NCI-H460 (cell line): Measurements from ENCODE around the gene FLYWCH2. TPM values are rescaled to one million over a fixed set of nuclear protein-coding genes. Genes with fewer than 3 reads are reported as not detected.
"Not testable (repeated sequence)": the region's sequence is repeated elsewhere in the genome, so short reads cannot be mapped to it uniquely, and the experiment has no call there.

Experiments
- DNase-seq: peaks from one replicate; pipeline ENCODE4 v3.0.0-alpha.2; 2016; ENCODE audit warnings: low read depth; ENCODE audit errors: extremely low read depth
- total RNA-seq: library from RNA; depleted of rRNA; stranded (reverse); fragments of >200 nt; shearing (Covaris generic); gene quantifications from 2 replicates; pipeline ENCODE4 v1.2.3, GENCODE V29; 2014

Gene FLYWCH2
- total RNA-seq, 1 experiment from 2014 or later: 80.1 TPM

DNA sequence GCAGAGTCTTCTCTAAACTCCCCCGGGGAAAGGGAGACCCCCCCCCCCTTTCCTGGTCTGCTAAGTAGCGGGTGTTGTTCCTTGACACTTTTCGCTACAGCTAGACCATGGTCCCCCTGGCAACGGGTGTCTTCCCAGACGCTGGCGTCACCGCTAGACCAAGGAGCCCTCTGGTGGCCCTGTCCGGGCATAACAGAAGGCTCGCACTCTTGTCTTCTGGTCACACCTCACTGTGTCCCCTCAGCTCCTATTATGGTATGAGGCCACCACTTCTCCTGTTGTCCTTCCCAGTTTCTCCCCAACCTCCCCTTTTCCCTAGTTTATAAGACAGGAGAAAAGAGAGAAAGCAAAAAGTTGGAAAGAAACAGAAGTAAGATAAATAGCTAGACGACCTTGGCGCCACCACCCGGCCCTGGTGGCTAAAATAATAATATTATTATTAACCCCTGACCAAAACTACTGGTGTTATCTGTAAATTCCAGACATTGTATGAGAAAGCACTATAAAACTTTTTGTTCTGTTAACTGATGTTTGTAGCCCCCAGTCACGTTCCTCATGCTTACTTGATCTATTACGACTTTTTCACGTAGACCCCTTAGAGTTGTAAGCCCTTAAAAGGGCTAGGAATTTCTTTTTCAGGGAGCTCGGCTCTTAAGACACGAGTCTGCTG, 24.2 kb downstream of the FLYWCH2 start:
- not testable (repeated sequence) for DNase-seq

DNA sequence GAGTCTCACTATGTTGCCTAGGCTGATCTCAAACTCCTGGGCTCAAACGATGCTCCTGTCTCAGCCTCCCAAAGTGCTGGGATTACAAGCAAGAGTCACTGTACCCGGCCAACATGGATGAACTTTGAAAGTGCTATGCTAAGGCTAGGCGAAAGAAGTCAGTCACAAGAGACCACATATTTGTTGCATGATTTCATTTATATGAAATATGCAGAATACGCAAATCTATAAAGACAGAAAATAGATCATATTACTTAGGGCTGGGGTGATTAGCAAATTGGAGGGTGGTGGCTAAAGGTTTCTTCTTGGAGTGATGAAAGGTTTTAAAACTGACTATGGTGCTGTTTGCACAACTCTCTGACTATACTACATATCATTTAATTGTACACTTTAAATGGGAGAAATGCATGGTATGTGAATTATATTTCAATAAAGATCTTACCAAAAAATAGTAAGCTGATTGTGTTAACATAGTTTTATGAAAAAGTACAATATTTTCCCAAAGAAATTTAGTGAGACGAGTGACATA, 27.5 kb downstream of the FLYWCH2 start:
- DNase-seq: no peak

DNA sequence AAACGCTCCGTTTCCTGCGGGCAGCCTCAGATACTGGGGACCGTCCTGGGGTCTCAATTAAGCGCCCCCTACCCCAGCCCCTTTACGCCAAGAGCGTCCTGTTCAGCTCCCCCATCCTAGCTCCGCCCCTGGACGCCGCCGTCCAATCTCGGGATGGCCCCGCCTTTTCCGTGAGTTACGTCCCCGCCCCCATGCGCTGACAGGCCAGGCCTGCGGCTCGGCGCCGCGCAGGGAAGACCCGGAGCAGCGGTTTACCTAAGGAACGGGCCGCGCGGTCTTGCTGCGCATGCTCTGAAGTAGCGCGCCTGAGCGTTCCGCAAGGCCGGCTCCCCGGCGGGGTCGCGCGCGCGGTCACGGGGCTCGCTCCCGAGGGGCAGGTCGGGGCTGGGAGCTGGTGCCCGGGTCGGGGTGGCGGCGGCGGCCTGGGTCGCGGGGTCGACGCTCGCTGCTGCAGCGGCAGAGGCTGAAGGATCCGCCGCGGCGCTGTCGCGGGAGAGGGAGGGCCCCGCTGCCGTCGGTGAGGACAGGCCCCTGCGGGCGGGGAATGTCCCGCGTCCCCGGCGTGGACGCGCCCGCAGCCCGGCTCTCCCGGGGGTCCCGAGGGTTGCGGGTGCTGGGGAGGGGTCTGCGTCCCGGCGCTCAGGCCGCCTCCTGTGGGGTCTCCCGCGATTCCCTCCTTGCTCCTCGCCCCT, 28.8 kb downstream of the FLYWCH2 start, which contains the start of gene FLYWCH1:
TSS of gene FLYWCH1 (plus strand) at position 294 of the 692 bp plus-strand sequence. CDS start 17,755 bp downstream, outside the sequence.
- peak; percentile 97 for DNase-seq

DNA sequence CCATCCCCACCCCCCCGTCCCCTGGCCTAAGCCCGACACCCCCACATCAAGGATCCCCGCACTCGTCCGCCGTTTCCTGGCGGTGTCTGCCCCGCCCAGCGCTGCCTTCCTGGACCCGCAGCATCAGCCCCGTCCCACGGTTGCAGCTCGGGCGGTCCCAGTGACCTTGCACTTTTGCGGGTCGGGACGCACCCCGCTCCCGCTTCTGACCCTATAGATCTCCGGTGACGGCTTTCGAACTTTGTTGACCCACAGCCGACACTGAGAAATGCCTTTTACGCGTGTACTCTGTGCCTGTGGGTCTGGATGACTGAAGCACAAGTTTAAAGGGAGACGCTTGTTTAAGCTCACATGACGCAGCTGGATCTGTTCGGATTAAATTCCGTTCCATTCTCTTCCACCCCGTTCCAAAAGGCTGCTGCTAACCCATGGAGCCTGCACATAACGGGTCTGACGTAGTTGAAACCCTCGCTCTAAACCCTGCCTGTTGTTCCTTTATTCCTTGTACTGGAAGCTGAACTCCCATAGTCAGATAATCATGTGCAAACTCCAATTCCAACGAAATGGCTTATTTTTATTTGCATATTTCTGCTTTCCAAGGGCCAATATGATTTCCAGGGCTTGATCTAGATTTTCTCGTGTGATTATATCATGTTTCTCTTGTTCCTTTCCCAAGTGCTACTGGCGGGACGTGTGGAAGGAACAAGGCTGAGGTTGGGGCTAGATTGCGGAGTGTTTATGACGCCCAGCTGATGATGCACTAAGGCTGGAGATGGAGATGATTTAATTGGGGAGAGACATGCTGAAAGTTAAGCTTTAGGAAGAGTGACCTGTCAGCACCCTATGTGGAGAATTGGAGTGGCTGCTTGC, 29.6 kb downstream of the FLYWCH2 start:
- no peak for DNase-seq

DNA sequence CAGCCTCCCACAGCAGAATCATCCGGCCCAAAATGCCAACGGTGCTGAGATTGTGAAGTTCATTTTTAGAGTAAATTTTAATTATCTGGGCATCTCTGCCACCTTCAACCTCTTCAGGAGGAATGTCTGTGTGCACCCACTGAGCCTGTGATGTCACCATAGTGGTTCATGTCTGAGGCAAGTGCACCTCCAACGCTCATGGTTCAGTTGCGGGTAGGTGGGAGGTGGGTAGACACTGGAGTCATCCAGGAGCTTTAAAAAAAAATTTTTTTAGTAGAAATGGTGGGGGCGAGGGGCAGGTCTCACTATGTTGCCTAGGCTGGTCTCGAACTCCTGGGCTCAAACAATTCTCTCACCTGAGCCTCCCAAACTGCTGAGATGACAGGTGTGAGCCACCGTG, 30.6 kb downstream of the FLYWCH2 start:
- DNase-seq: no peak

DNA sequence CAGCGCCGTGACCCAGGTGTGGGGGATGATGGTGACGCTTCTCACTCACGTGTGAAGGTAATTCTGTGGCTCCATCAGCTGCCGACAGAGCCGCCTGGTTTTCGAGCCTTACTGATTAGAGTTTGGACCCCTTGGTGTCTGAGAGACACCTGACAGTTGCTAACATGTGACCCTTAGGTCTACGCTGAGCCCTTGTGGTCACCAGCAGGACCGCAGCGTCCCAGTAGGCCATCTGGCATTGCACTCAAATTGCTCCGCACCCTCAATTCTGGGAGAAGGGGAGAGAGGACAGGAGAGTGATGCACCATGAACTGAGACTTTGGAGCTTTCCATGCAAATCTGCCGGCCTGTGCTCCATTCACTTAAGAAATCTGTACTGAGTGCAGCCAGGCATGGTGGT, 31.2 kb downstream of the FLYWCH2 start:
- no peak for DNase-seq

DNA sequence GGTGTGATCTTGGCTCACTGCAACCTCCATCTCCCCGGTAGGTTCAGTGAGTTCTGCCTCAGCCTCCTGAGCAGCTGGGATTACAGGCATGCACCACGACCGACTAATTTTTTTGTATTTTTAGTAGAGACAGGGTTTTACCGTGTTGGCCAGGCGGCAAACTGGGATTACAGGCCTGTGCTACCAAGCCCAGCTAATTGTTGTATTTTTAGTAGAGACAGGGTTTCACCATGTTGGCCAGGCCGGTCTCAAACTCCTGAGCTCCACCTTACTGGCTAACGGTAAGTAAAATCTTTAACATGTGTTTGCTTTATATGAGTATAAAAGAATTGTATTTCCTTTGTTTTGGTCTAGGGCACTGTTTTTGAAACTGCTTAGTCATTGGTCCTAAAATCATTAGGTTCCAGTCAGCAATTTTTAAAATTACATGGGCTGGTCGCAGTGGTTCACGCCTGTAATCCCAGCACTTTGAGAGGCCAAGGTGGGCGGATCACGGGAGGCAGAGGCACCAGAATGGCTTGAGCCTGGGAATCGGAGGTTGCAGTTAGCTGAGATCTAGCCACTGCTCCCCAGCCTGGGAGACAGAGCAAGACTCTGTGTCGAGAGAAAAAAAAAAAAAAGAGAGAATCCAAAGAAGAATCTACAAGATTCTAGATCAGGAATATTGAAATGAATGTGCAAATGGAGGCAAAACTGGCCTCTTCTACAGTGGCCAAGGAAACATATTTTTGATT, 32.3 kb downstream of the FLYWCH2 start:
- no peak for DNase-seq

DNA sequence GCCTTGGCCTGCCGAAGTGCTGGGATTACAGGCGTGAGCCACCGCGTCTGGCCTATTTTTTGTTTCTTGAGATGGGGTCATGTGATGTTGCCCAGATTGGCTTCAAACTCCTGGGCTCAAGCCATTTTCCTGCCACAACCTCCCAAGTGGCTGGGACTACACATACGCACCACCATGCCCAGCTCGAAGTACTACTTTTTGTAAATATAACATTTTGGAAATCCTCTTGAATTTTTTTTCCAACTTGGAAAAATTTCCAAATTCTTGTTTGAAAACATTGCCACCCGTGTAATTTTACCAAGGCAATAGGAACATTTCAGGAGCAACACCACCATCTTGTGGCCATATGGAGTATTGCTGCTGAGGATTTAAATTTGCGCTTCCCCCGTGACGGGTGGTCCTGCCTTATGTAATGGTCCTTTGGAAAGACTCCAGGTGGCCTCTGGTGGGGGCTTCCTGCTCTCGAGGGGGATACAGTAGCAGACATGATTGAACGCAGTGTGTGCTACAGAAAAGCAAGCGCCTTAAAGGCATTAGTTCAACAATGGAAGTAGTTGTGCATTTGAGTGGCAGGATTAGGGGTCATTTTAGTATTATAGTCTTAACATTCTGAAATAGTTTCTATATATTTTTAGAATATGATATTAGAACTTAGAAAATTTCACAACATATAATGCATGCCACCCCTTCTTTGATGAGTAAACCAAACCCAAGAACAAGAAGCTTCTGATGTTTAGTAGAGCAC, 36.7 kb downstream of the FLYWCH2 start:
- peak; percentile 68 for DNase-seq

DNA sequence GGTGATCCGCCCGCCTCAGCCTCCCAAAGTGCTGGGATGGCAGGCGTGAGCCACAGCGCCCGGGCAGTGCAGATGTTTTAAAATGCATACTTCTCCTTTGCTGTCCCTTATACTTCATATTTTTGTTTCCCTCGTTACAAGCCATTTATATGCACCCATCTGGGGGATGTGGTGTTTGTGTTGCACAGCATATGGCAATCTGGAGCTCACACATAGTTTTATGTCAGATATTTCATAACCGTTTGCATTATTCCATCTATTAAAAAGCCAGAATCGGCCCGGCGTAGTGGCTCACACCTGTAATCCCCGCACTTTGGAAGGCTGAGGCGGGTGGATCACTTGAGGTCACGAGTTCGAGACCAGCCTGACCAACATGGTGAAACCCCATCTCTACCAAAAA, 40.5 kb downstream of the FLYWCH2 start:
- no peak for DNase-seq

DNA sequence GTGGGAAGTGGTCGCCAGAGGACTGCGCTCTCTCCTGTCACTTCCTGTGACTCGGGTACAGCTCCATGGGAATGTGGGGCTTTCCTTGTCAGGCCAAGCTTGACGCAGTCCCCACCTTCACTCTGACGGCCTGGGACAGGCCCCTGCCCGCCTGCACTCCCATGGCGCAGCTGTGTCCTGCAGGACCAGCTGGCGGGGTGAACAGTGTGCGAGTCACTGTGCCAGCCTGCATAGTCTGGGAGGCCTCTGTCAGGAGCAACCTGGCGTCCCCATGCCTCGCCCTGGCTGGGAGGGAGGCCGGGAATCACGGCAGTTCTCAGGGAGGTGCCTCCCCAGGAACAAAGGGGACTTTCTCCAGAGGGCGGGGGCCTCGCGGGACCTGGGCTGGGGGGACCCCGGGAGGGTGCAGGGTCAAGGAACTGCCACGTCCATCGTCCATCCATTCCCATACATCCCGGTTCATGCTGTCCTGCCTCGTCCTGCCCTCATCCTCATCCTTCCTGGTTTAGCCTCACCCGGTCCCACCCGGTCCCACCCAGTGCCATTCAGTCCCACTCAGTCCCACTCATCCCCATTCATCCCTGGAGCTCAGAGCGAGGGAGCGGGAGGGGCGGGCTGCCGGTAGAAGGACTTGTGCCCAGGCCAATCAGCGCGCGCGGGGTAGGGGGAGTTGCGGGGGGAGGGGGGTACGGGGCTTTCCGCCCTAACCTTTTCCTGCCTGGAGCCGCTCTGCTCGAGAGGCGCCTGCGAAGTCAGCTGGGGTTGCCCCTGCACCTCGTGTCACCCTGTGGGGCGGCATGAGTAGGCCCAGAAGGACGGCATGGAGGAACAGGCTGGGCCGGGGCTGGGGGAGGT, 42.1 kb downstream of the FLYWCH2 start:
- no peak for DNase-seq

DNA sequence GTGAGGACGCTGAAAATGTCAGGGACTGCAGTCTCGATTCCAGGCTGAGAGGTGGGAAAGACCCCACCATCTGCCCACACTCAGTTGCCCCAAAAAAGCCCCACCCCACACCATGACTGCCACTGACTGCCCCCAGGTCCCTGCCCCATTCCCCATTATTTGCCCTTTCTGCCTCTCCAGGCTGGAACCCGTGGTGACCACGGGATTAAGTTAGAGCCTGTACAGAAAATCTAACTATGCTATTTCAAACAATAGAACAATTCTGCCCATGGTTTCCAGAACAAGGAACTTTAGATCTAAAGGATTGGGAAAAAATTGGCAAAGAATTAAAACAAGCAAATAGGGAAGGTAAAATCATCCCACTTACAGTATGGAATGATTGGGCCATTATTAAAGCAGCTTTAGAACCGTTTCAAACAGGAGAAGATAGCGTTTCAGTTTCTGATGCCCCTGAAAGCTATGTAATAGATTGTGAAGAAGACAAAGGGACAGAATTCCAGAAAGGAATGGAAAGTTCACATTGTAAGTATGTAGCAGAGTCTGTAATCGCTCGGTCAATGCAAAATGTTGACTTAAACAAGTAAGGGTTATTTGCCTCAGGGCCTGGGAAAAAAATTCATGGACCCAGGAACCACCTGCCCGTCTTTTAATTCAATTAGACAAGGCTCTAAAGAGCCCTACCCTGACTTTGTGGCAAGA, 43.1 kb downstream of the FLYWCH2 start:
- no peak for DNase-seq

DNA sequence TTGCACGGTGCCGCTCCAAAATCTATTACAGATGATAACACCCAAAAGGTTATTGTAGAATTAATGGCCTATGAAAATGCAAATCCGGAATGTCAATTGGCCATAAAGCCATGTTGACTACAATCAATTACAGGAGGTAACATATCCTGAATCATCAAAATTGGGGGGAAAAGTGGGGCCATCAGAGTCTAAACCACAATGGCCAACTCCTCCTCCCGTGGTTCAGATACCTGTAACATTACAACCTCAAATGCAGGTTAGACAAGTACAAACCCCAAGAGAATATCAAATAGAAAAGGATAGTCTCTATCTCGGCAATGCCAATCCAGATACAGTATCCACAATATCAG, 43.6 kb downstream of the FLYWCH2 start:
- no peak for DNase-seq

DNA sequence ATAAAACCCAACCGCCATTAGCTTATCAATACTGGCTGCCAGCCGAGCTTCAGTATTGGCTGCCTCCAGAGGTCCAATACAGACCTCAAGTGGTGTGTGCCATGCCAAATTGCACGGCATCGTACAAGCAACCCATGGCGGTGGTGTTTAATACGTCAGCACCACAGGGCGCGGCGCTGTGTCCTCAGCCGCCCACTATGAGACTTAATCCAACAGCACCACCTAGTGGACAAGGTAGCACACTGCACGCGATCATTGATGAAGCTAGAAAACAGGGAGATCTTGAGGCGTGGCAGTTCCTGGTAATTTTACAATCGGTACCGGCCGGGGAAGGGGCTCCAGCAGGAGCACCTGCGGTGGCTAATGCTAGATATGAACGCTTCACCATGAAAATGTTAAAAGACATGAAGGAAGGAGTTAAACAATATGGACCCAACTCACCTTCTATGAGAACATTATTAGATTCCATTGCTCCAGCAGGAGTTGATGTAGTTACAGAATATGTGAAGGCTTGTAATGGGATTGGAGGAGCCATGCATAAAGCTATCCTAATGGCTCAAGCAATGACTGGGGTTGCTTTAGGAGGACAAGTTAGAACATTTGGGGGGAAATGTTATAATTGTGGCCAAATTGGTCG, 44.1 kb downstream of the FLYWCH2 start:
- DNase-seq: peak; percentile 90

DNA sequence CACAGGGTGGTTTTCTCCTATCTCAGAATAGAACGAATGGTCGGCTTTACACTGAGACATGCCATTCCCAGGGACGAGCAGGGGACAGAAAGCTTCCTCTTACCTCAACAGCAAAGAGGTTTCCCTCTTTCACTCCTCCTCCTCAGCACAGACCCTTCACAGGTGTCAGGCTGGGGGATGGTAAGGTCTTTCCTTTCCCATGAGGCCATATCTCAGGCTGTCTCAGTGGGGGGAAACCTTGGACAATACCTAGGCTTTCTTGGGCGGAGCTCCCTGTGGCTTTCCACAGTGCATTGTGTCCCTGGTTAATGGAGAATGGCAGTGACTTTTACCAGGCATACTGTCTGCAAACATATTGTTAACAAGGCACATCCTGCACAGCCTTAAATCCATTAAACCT, 45.1 kb downstream of the FLYWCH2 start:
- DNase-seq: not testable (repeated sequence)

DNA sequence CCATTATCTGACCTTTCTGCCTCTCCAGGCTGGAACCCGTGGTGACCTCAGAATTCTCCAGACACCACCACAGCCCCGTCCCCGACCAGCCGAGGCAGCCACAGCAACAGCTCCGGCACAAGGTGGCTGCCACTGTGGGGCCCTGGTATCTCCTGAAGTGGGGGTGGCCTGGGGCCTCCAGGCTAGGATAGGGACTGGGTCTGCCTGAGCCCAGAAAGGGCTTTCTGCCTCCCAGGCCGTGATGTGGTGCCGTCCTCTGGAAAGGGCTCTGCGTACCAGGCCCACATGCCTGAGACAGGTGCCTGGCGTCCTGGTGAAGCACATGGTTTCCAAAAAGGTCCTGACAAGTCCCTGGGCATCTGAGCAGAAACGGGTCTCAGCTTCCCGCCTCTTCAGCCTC, 45.8 kb downstream of the FLYWCH2 start:
- DNase-seq: no peak

DNA sequence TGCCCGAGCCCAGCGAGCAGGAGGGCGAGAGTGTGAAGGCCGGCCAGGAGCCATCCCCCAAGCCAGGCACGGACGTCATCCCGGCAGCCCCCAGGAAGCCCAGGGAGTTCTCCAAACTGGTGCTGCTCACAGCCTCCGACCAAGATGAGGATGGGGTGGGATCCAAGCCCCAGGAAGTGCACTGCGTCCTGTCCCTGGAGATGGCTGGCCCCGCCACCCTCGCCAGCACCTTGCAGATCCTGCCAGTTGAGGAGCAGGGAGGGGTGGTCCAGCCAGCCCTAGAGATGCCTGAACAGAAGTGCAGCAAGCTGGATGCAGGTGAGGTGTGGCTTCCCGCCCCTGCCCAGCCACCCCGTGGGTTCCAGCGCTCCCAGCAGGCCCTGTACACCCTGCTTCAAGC, 46.7 kb downstream of the FLYWCH2 start:
- DNase-seq: no peak

DNA sequence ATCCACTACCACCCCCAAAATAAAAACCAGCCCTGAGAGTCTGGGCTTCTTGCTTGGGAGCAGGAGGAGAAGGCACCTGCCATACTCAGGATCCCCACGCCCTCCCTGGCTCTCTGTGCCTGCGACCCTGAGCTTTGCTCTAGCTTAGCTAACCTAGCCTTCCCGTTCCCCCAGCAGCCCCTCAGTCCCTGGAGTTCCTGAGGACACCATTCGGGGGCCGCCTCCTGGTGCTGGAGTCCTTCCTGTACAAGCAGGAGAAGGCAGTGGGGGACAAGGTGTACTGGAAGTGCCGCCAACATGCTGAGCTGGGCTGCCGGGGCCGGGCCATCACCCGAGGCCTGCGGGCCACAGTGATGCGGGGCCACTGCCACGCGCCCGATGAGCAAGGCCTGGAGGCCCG, 47.2 kb downstream of the FLYWCH2 start:
- no peak for DNase-seq
